ENCODE results near the gene ABL1. TPM values are rescaled to one million over a fixed set of nuclear protein-coding genes. Genes with fewer than 3 reads are reported as not detected.

Gene ABL1
- total RNA-seq, 6 experiments from 2014 or later: 56.0 to 63.5 (median 62.8) TPM

DNA sequence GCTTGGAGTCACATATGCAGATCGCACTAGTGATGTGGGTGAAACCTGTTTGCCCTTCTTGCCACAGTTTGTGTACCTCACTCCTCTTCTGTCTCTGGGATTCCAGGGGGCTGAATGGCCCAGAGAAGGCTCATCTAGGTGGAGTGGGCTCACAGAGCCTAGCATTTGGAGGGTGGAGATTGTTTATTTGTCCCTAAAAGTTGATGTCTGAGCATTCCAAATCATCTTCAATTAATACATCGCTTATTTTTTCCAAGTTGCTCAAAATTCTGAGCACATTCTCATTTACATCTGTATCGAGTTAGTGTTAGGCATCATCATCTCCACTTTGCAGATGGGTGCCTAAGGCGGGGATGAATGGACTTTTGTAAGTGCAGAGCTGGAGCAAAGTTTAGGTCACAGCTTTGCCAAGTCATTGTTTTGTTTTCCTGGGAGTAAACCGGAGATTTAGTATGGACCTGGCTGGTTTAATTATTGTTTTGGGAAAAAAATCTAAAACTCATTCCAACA, 2.0 kb downstream of the ABL1 start:
- H3K9me3 Mint-ChIP-seq: no peaks in the 10 kb centered on the region
- H3K4me3 Mint-ChIP-seq: peak overlapping the region; percentile 97
- peak; percentile 46 for DNase-seq
- TF ChIP-seq, protein P1, sequence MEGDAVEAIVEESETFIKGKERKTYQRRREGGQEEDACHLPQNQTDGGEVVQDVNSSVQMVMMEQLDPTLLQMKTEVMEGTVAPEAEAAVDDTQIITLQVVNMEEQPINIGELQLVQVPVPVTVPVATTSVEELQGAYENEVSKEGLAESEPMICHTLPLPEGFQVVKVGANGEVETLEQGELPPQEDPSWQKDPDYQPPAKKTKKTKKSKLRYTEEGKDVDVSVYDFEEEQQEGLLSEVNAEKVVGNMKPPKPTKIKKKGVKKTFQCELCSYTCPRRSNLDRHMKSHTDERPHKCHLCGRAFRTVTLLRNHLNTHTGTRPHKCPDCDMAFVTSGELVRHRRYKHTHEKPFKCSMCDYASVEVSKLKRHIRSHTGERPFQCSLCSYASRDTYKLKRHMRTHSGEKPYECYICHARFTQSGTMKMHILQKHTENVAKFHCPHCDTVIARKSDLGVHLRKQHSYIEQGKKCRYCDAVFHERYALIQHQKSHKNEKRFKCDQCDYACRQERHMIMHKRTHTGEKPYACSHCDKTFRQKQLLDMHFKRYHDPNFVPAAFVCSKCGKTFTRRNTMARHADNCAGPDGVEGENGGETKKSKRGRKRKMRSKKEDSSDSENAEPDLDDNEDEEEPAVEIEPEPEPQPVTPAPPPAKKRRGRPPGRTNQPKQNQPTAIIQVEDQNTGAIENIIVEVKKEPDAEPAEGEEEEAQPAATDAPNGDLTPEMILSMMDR (IDR thresholded peaks at IDR 0.05): no peak
- no peaks in the 10 kb centered on the region; the same call in 1 of the 2 replicates for H3K27me3 Mint-ChIP-seq (ENCODE audit: insufficient read depth)
- peak overlapping the region; percentile 99 for H3K27ac Mint-ChIP-seq
- H3K36me3 Mint-ChIP-seq (ENCODE audit: low read depth): peaks cover 14% of the 10 kb centered on the region; the same call in 1 of the 2 replicates
- H3K4me1 Mint-ChIP-seq (ENCODE audit: low read depth): peaks cover 69% of the 10 kb centered on the region

GRCh38 chr9:130837643-130838042, 2.6 kb downstream of the ABL1 start:
- no peak for DNase-seq
- H3K4me3 Mint-ChIP-seq: peak overlapping the region; percentile 97
- TF ChIP-seq, protein P1 (IDR thresholded peaks at IDR 0.05): no peak
- H3K27me3 Mint-ChIP-seq (ENCODE audit: insufficient read depth): no peaks in the 10 kb centered on the region; the same call in 1 of the 2 replicates
- H3K4me1 Mint-ChIP-seq (ENCODE audit: low read depth): peaks cover 75% of the 10 kb centered on the region
- no peaks in the 10 kb centered on the region for H3K9me3 Mint-ChIP-seq
- H3K36me3 Mint-ChIP-seq (ENCODE audit: low read depth): peaks cover 14% of the 10 kb centered on the region; the same call in 1 of the 2 replicates
- no peak overlapping the region; the same call in none of the 2 replicates for H3K27ac Mint-ChIP-seq

- peaks cover 14% of the 10 kb centered on the region; the same call in 1 of the 2 replicates for H3K36me3 Mint-ChIP-seq (ENCODE audit: low read depth)
- H3K4me3 Mint-ChIP-seq: peak overlapping the region; percentile 4; the same call in 1 of the 2 replicates
- H3K9me3 Mint-ChIP-seq: no peaks in the 10 kb centered on the region
- peaks cover 80% of the 10 kb centered on the region for H3K4me1 Mint-ChIP-seq (ENCODE audit: low read depth)
- TF ChIP-seq, protein P1 (IDR thresholded peaks at IDR 0.05): no peak
- H3K27me3 Mint-ChIP-seq (ENCODE audit: insufficient read depth): no peaks in the 10 kb centered on the region; the same call in none of the 2 replicates
- DNase-seq: no peak
- peak overlapping the region; percentile 4; the same call in 1 of the 2 replicates for H3K27ac Mint-ChIP-seq
Measured at GRCh38 chr9:130839132-130840111, 4.4 kb downstream of the ABL1 start.

DNA sequence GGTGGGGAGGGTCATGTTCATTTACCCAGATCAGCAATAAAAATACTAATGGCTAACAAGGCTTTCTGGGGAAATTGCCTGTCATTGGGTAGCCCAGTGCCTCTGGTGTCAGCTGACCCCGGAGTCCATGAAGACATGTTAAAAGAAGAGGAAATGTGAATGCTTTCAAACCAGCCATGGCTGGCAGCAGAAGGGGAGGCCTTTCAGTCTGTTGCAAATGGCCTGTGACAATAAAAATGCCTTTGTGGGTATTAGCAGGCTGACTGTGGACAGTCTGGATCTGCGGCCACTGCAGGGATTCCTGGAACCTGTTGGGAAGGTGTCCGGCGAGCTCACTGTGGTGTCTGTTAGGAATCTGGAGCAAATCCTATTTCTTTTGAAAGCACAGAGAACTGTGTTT, 7.5 kb downstream of the ABL1 start:
- TF ChIP-seq, protein P1 (IDR thresholded peaks at IDR 0.05): no peak
- no peaks in the 10 kb centered on the region; the same call in none of the 2 replicates for H3K27me3 Mint-ChIP-seq (ENCODE audit: insufficient read depth)
- H3K9me3 Mint-ChIP-seq: no peaks in the 10 kb centered on the region
- H3K36me3 Mint-ChIP-seq (ENCODE audit: low read depth): no peaks in the 10 kb centered on the region; the same call in 1 of the 2 replicates
- H3K4me1 Mint-ChIP-seq (ENCODE audit: low read depth): peaks cover 92% of the 10 kb centered on the region
- no peak overlapping the region for H3K4me3 Mint-ChIP-seq
- DNase-seq: no peak
- no peak overlapping the region for H3K27ac Mint-ChIP-seq

- H3K4me3 Mint-ChIP-seq: no peak overlapping the region; the same call in 1 of the 2 replicates
- peak overlapping the region; percentile 72 for H3K27ac Mint-ChIP-seq
- H3K9me3 Mint-ChIP-seq: no peaks in the 10 kb centered on the region
- H3K36me3 Mint-ChIP-seq (ENCODE audit: low read depth): no peaks in the 10 kb centered on the region; the same call in 1 of the 2 replicates
- H3K4me1 Mint-ChIP-seq (ENCODE audit: low read depth): peaks cover 92% of the 10 kb centered on the region
- no peak for DNase-seq
- H3K27me3 Mint-ChIP-seq (ENCODE audit: insufficient read depth): no peaks in the 10 kb centered on the region; the same call in none of the 2 replicates
- TF ChIP-seq, protein P1 (IDR thresholded peaks at IDR 0.05): no peak
Measured at GRCh38 chr9:130843049-130843908, 8.2 kb downstream of the ABL1 start.
